Measurements from ENCODE around the gene ECHDC1.

- TF ChIP-seq CTCF (IDR thresholded peaks at IDR 0.05; ENCODE audit: low read depth, low read length, missing input control) (no peak), REST (IDR thresholded peaks at IDR 0.05) (no peak), GABPA (IDR thresholded peaks at IDR 0.05 in 1 of 2, conservative IDR thresholded peaks at IDR 0.05 in 1 of 2) (no peak), TAF1 (conservative IDR thresholded peaks at IDR 0.05) (no peak), RAD21 (IDR thresholded peaks at IDR 0.05) (no peak)
- TF ChIP-seq, protein P1, sequence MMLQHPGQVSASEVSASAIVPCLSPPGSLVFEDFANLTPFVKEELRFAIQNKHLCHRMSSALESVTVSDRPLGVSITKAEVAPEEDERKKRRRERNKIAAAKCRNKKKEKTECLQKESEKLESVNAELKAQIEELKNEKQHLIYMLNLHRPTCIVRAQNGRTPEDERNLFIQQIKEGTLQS (IDR thresholded peaks at IDR 0.05) = no peak
Observed at GRCh38 chr6:127319686-127320085, 23.7 kb downstream of the ECHDC1 start.
